Measurements from ENCODE around the gene TRIO.

Gene TRIO

GRCh38 chr5:14475045-14475444 is 331.9 kb downstream of the TRIO start:
- DNase-seq, result no peak

- DNase-seq, result no peak
Observed at GRCh38 chr5:14476786-14477435, 333.8 kb downstream of the TRIO start.

DNA sequence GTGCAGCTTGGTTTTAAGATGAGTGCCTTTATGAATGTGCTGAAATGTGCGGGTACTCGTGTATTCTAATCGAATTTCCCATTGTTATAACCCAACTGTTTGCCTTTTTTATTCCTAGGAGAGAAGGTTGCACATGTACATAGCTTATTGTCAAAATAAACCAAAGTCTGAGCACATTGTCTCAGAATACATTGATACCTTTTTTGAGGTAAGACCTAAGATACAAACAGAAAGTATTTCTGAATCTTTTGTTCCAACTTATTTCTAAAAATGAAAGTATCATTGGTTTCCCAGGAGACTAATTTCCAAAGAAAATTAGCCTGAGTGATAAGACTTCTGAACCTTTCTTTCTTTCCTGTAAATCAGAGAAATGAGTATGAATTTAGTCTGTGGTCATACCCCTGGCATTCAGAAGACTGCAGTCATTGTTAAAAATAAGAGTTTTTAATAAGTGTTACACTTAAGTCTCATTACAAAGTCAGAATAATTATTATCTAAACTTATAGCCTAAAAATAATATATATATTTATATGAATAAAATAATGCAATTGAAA is 336.1 kb downstream of the TRIO start:
- no peak for DNase-seq

DNA sequence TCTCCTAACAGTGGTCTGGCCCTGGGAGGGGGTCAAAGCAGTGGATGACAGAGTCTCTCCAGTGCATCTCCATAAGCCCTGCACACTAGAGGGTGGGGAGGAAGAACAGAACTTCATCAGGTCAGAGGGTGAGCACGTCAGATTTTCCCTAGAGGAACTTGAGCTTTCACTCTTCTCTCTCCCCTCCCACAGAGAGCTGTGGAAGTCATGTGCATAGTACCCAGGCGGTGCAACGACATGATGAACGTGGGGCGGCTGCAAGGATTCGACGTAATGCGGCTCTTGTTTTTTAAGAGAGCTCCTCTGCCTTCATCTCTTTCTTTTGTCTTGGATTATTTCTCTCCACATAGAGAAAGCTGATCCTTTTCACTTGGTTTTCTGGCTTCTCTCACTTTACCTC is 338.2 kb downstream of the TRIO start:
- DNase-seq, result no peak

DNA sequence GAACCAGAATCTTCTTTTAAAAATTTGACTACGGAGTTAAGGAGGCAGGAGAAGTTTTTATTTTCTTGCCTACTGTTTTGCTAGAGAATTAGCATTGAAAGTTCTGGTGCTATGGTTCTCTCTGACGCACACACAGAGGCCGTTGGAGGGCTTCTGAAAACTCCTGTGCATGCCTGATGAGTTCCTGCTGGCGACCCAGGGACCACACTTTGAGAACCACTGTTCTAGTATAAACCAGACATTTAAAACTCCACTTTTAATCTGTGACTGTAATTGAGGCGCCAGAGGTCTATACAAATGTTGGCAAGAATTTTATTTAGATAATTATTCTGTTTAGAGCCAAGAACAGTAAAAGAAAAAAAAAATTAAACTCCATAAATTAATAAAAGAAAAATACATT is 338.9 kb downstream of the TRIO start:
- DNase-seq, result no peak

DNA sequence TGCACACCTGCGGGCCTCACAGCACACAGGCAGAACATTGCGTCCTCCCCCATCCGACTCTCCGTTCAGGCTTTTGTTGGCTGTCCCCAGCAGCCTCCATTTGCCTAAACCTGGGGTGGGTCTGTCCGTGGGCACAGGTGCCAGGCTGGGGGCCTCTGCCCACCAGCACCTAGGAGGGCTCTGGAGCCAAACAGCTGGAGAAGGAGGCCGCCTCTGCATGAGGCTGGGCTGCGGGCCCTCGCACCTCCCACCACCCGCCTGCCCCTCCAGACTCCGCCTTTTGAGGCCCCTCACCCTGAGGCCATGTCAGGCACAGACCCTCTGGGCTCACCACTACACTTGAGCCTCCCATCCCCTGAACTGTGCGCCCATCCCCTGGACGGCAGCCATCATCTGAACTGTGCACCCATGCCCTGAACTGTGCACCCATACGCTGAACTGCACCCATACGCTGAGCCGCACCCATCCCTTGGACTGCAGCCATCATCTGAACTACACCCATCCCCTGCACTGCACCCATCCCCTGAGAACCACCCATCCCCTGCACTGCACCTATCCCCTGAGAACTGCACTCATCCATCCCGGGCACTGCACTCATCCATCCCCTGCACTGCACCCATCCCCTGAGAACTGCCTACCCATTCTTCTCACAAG is 340.5 kb downstream of the TRIO start:
- no peak for DNase-seq

DNA sequence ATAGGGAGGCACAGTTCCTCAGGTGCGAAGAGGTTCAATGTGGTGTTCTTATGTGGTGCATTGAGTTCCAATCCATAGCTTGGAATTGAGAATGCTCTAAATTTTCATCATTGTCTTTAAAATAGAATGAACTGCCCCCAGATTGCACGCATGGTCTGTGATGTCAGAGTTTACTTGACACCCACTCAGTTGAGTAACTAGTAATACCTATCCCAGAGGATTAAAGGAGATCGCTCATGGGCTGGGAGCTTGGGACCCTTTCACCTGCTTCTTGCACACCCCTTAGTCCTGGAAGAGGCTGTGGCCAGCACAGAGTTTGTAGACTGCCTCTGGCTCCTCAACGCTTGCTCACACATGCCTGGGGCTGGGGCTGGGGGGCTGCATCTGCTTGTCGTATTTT is 343.3 kb downstream of the TRIO start:
- DNase-seq, result no peak

GRCh38 chr5:14486996-14487896 is 344.1 kb downstream of the TRIO start:
- DNase-seq, result no peak

- DNase-seq, result no peak
Observed at GRCh38 chr5:14487897-14488570, 344.9 kb downstream of the TRIO start.

GRCh38 chr5:14488709-14489108 is 345.6 kb downstream of the TRIO start:
- DNase-seq, result no peak

- DNase-seq, result no peak
Observed at GRCh38 chr5:14489643-14490042, 346.5 kb downstream of the TRIO start.

- DNase-seq, result no peak
Observed at GRCh38 chr5:14490309-14490711, 347.2 kb downstream of the TRIO start.

DNA sequence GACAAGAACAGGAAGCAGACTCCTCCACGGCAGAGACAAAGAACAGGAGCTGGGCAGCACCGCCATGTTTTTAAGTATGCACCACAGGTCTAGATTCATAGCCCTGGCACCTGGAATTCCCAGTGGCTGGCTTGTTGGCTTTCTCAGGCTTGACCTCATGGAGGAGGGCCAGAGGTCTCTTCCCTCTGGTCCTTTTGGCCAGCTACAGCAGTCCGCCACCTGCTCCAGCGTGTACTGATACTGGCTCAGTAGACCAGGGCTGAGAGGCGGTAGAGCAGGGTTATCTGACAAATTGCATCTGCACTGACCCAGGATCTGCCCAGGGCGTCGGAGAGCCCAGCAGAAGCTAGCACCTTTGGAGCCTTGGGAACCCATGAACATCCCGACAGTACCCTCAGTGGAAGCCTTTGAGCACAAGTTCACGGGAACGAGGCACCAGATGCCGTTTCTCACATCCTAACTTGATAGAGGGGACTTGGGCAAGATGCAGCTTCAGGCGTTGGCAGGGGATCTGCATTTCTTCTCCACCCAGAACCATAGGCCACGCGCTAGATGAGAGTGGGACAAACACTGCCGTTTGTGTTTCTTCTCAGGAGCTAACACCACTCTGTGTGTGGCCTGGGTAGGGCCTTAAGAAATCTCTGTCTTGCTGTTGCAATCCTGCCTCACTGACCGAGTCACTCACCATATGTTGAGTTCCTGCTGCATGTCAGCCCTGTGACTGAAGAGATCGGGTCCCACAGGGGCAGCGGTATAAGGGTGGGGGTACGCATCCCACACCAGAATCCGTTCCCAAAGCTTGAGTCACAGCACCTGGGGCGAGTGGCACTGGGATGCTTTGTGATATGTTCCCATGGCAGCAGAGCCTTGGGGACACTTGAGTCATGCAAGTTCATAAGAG is 348.1 kb downstream of the TRIO start:
- DNase-seq, result no peak

GRCh38 chr5:14492331-14492964 is 349.3 kb downstream of the TRIO start:
- no peak for DNase-seq

GRCh38 chr5:14495301-14495700 is 352.2 kb downstream of the TRIO start:
- no peak for DNase-seq

DNA sequence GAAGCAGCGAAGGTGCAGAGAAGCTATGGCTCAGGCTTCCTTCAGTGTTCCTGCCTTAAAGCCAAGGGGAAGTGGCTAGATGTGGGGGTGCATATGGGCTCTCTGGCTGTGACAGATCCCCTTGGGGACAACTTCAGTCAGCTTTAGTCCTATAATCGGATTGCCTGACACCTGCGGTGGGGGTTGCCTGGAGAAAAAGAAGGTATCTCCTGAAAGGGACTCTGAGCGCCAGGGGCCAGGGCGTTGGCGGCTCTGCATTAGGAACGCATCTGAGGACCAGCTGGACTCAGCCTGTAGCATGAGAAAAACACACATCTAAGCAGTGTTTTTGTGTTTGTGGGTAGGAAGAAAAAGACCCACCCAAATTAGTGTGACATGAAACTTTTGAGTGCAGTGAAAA is 354.2 kb downstream of the TRIO start:
- no peak for DNase-seq

DNA sequence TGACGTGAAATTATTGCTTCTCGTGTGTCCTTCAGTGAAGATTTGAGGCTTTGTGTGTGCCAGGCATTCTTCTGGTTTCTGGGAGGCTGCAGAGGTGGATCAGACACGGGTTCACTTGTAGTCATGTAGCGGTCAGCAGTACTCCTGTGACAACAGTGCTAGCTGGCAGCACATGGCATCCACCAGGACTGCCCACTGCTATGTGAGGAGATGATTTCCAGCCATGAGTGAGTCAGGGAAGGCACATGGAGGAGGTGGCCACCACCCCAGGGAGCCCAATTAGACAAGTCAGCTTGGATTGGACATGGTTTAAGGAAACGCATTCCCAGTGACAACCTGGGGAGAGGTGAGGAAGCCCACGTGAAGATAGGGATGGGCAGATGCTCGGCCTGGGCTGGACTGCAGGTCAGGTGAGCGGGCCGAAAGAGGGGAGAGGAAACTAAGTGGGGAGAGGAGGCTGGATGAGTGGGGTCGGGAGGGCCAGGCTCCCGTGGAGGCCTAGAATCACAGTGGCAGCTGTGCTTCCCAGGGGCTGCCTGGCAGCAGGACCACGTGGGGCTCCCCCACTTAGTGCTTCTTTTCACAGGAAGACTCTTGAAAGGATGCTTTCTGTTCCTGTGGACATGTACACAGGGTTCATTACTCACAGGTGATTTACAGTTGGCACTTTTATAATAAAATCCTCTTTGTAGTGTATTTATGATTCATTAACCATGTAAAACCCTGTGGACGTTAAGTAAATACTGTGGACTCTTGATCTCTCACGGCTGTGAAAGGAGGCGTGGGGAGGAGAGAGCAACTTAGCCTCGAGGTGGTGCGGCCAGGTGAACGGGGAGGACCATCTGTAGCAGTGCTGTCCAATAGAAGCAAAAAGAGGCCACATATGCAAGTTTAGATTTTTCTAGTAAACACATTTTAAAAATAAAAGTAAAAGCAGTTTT is 358.5 kb downstream of the TRIO start:
- no peak for DNase-seq

GRCh38 chr5:14502294-14502690 is 359.1 kb downstream of the TRIO start:
- DNase-seq, result no peak

DNA sequence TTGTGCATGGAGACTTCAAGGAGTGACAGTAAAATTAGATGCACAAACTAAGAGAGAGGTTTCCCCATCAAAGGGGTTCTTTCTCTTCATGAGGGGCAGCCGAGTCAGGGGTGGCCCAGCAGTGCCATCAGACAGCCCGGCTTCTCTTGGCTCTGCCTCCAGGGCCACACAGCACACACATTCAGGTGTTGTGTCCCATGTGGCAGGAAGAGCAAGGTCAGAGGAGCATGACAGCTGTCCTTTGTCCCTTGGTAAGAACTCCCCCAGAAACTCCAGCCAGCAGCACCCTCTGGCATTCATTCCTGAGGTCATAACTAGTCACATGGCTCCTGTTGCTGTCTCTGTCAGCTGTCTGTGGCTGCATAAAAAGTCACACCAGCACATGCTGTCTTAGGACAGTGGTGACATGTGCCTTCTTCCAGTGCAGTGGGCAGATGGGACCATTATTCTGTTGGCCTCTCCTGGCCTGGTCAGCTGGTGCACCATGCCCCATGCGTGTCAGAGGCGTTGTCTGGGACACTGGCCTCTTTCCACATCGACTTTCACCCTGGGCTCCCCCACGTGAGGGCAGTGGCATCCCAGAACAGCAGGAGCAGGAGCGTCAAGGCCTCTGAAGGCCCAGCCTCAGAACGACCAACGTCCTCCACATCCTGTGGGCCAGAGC is 360.0 kb downstream of the TRIO start:
- DNase-seq, result no peak

Data from NCI-H1105 (cell line).